ENCODE measurements around the gene SUV39H2.
A peak's percentile ranks its signal among the peaks of the same experiment; 100 is the strongest.
"Not testable (repeated sequence)": the region's sequence is repeated elsewhere in the genome, so short reads cannot be mapped to it uniquely, and the experiment has no call there.

Gene SUV39H2

GRCh38 chr10:14864871-14865270 lies 13.8 kb upstream of the SUV39H2 start:
- in situ Hi-C loops (cut with HindIII; ENCODE audit: low pct_ligation_motif_present, low pct_unique_long_range_greater_than_20kb, low sequenced_read_pairs); DNase-seq: not testable (repeated sequence)

GRCh38 chr10:14873090-14873760 lies 5.4 kb upstream of the SUV39H2 start:
- DNase-seq, result peak; percentile 25
- in situ Hi-C loops (cut with HindIII; ENCODE audit: low pct_ligation_motif_present, low pct_unique_long_range_greater_than_20kb, low sequenced_read_pairs), result no loop called here

GRCh38 chr10:14875941-14876340 lies 2.7 kb upstream of the SUV39H2 start:
- in situ Hi-C loops (cut with HindIII; ENCODE audit: low pct_ligation_motif_present, low pct_unique_long_range_greater_than_20kb, low sequenced_read_pairs), result no loop called here
- no peak for DNase-seq

GRCh38 chr10:14876764-14877163 lies 1.9 kb upstream of the SUV39H2 start:
- no peak for DNase-seq
- in situ Hi-C loops (cut with HindIII; ENCODE audit: low pct_ligation_motif_present, low pct_unique_long_range_greater_than_20kb, low sequenced_read_pairs), result no loop called here

- peak; percentile 40 for DNase-seq
- in situ Hi-C loops (cut with HindIII; ENCODE audit: low pct_ligation_motif_present, low pct_unique_long_range_greater_than_20kb, low sequenced_read_pairs), result no loop called here
Measured at GRCh38 chr10:14879124-14879927, 660 bp downstream of the SUV39H2 start.

GRCh38 chr10:14879928-14880193 lies 1.2 kb downstream of the SUV39H2 start:
- DNase-seq, result no peak
- in situ Hi-C loops (cut with HindIII; ENCODE audit: low pct_ligation_motif_present, low pct_unique_long_range_greater_than_20kb, low sequenced_read_pairs), result no loop called here

- in situ Hi-C loops (cut with HindIII; ENCODE audit: low pct_ligation_motif_present, low pct_unique_long_range_greater_than_20kb, low sequenced_read_pairs), result no loop called here
- DNase-seq, result peak; percentile 19
Measured at GRCh38 chr10:14880229-14880628, 1.6 kb downstream of the SUV39H2 start.

- DNase-seq, result no peak
- in situ Hi-C loops (cut with HindIII; ENCODE audit: low pct_ligation_motif_present, low pct_unique_long_range_greater_than_20kb, low sequenced_read_pairs), result no loop called here
Measured at GRCh38 chr10:14884082-14884481, 5.4 kb downstream of the SUV39H2 start.

- DNase-seq, result peak; percentile 9
- in situ Hi-C loops (cut with HindIII; ENCODE audit: low pct_ligation_motif_present, low pct_unique_long_range_greater_than_20kb, low sequenced_read_pairs), result no loop called here
Measured at GRCh38 chr10:14889318-14889717, 10.7 kb downstream of the SUV39H2 start.

- in situ Hi-C loops (cut with HindIII; ENCODE audit: low pct_ligation_motif_present, low pct_unique_long_range_greater_than_20kb, low sequenced_read_pairs), result no loop called here
- no peak for DNase-seq
Measured at GRCh38 chr10:14891151-14891550, 12.5 kb downstream of the SUV39H2 start.

GRCh38 chr10:14904316-14904732 lies 25.7 kb downstream of the SUV39H2 start:
- DNase-seq, result peak; percentile 55
- in situ Hi-C loops (cut with HindIII; ENCODE audit: low pct_ligation_motif_present, low pct_unique_long_range_greater_than_20kb, low sequenced_read_pairs), result no loop called here

- in situ Hi-C loops (cut with HindIII; ENCODE audit: low pct_ligation_motif_present, low pct_unique_long_range_greater_than_20kb, low sequenced_read_pairs), result no loop called here
Measured at GRCh38 chr10:14904864-14905263, 26.2 kb downstream of the SUV39H2 start.

GRCh38 chr10:14905890-14906289 lies 27.2 kb downstream of the SUV39H2 start:
- DNase-seq, result no peak
- in situ Hi-C loops (cut with HindIII; ENCODE audit: low pct_ligation_motif_present, low pct_unique_long_range_greater_than_20kb, low sequenced_read_pairs), result no loop called here

More at GRCh38 chr10:14904864-14905263, 26.2 kb downstream of the SUV39H2 start:
- DNase-seq, result no peak

- DNase-seq, result no peak
- in situ Hi-C loops (cut with HindIII; ENCODE audit: low pct_ligation_motif_present, low pct_unique_long_range_greater_than_20kb, low sequenced_read_pairs), result no loop called here
Measured at GRCh38 chr10:14906765-14907164, 28.1 kb downstream of the SUV39H2 start.

- DNase-seq; in situ Hi-C loops (cut with HindIII; ENCODE audit: low pct_ligation_motif_present, low pct_unique_long_range_greater_than_20kb, low sequenced_read_pairs): not testable (repeated sequence)
Measured at GRCh38 chr10:14907591-14907990, 28.9 kb downstream of the SUV39H2 start.

GRCh38 chr10:14909101-14909500 lies 30.4 kb downstream of the SUV39H2 start:
- in situ Hi-C loops (cut with HindIII; ENCODE audit: low pct_ligation_motif_present, low pct_unique_long_range_greater_than_20kb, low sequenced_read_pairs), result no loop called here
- no peak for DNase-seq

GRCh38 chr10:14910953-14911352 lies 32.3 kb downstream of the SUV39H2 start:
- DNase-seq, result no peak
- in situ Hi-C loops (cut with HindIII; ENCODE audit: low pct_ligation_motif_present, low pct_unique_long_range_greater_than_20kb, low sequenced_read_pairs), result no loop called here

GRCh38 chr10:14911801-14912200 lies 33.1 kb downstream of the SUV39H2 start:
- in situ Hi-C loops (cut with HindIII; ENCODE audit: low pct_ligation_motif_present, low pct_unique_long_range_greater_than_20kb, low sequenced_read_pairs), result no loop called here
- DNase-seq, result no peak

- in situ Hi-C loops (cut with HindIII; ENCODE audit: low pct_ligation_motif_present, low pct_unique_long_range_greater_than_20kb, low sequenced_read_pairs), result no loop called here
- no peak for DNase-seq
Measured at GRCh38 chr10:14916600-14916999, 37.9 kb downstream of the SUV39H2 start.

- no peak for DNase-seq
Measured at GRCh38 chr10:14917827-14918226, 39.2 kb downstream of the SUV39H2 start.

More at GRCh38 chr10:14917827-14918226, 39.2 kb downstream of the SUV39H2 start:
- in situ Hi-C loops (cut with HindIII; ENCODE audit: low pct_ligation_motif_present, low pct_unique_long_range_greater_than_20kb, low sequenced_read_pairs), result no loop called here

Data from ACHN (cell line).